ENCODE results near the gene LMO1. TPM values are rescaled to one million over a fixed set of nuclear protein-coding genes. Genes with fewer than 3 reads are reported as not detected.
A peak's percentile ranks its signal among the peaks of the same experiment; 100 is the strongest.

The LMO1 gene
- total RNA-seq, 1 donor = not detected

DNA sequence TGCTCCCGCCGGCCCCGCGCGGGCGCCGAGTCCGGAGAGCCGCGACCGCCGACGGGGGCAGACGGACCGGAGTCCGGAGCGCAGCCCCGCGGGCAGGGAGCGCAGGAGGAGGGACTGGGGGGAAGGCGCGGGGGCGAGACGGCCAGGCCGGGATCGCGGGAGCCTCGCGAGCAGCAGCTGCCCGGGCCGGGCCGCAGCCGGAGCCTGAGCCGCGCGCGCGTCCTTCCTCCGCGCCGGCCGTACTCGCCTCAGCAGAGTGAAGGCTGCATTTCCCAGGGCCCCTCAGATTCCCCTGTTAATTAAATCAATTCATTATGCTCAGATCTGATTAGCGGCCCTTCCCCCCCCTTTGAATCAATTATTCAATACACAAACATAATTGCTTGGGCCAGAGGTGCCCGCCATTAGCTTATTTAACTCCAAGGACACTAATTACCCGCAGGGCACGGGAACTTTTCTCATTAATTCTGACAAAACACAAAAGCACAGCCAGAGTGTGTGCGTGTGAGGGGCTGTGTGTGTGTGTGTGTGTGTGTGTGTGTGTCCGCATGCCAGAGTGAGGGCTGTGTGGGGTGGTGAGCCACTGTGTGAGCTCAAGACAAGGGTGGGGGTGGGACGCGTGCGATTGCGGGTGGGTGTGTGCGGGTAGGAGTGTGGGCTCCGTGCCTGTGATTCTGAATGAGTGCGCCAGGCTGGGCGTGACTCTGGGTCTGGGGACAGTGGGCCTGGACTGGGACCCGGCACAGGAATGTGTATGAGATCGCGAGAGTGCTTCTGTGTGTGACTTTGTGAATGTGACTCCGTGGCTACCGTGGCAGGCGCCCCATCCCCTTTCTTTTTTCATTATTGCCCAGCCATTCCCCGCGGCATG, 5.1 kb upstream of the LMO1 start:
- Histone ChIP-seq H3K4me2 (ENCODE audit: insufficient read depth, low read length) (peak overlapping the region; percentile 32), H3K4me1 (ENCODE audit: insufficient read depth, low read length) (no peaks in the 10 kb centered on the region), H3K4me3 (ENCODE audit: insufficient read depth, low read length) (peak overlapping the region; percentile 10), H4K20me1 (ENCODE audit: insufficient read depth, low read length) (no peaks in the 10 kb centered on the region), H3K27me3 (ENCODE audit: insufficient read depth, low read length) (peaks cover 73% of the 10 kb centered on the region), H3K27ac (ENCODE audit: low read depth, low read length) (no peak overlapping the region), H3K9me3 (ENCODE audit: low read depth, low read length) (no peaks in the 10 kb centered on the region), H3K36me3 (ENCODE audit: insufficient read depth, low read length) (no peaks in the 10 kb centered on the region), H3K79me2 (ENCODE audit: insufficient read depth, low read length) (no peaks in the 10 kb centered on the region), H2AFZ (ENCODE audit: low read length) (no peak overlapping the region)
- peak; percentile 93 for DNase-seq (ENCODE audit: insufficient read length, low spot score, missing footprints)
- TF ChIP-seq, protein P1, sequence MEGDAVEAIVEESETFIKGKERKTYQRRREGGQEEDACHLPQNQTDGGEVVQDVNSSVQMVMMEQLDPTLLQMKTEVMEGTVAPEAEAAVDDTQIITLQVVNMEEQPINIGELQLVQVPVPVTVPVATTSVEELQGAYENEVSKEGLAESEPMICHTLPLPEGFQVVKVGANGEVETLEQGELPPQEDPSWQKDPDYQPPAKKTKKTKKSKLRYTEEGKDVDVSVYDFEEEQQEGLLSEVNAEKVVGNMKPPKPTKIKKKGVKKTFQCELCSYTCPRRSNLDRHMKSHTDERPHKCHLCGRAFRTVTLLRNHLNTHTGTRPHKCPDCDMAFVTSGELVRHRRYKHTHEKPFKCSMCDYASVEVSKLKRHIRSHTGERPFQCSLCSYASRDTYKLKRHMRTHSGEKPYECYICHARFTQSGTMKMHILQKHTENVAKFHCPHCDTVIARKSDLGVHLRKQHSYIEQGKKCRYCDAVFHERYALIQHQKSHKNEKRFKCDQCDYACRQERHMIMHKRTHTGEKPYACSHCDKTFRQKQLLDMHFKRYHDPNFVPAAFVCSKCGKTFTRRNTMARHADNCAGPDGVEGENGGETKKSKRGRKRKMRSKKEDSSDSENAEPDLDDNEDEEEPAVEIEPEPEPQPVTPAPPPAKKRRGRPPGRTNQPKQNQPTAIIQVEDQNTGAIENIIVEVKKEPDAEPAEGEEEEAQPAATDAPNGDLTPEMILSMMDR (IDR thresholded peaks at IDR 0.05; ENCODE audit: extremely low read depth, low read depth, low read length) = no peak

DNA sequence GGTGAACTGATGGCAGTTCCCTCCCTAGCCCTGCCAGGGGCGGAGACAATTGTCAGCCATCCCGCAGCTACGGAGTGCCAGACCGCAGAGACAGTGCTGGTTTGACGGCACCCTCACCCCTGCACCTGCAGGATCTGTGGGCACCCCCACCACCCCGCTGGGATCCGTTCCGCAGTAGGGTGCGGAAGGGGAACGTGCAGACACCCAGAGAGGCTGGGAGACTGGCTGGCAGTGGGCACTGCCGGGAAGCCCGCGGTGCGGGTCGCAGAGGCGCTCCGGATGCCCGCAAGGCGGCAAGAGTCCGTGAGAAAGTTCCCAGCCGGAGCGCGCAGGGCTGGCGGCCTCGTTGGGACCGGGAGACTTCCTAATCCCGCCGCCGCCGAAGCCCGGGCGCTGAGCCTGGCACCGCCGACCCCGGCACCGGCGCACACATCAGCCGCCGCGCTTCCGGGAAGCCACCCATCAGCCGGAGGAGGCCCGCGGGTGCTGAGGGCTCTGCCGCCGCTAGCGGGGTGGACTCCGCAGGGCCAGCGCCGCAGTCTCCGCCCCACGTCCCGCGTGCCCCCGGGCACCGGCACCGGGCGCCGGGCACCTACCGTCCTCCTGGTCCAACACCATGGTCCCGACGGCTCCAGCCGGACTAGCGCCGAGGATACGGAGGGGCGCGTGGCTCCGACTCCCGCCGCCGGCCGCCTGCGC, 4.3 kb upstream of the LMO1 start:
- Histone ChIP-seq H2AFZ (ENCODE audit: low read length) (no peak overlapping the region), H3K4me2 (ENCODE audit: insufficient read depth, low read length) (peak overlapping the region; percentile 32), H4K20me1 (ENCODE audit: insufficient read depth, low read length) (peaks cover 3% of the 10 kb centered on the region), H3K36me3 (ENCODE audit: insufficient read depth, low read length) (no peaks in the 10 kb centered on the region), H3K27me3 (ENCODE audit: insufficient read depth, low read length) (peaks cover 79% of the 10 kb centered on the region), H3K4me3 (ENCODE audit: insufficient read depth, low read length) (peak overlapping the region; percentile 10), H3K9me3 (ENCODE audit: low read depth, low read length) (no peaks in the 10 kb centered on the region), H3K4me1 (ENCODE audit: insufficient read depth, low read length) (peaks cover 7% of the 10 kb centered on the region), H3K27ac (ENCODE audit: low read depth, low read length) (no peak overlapping the region), H3K79me2 (ENCODE audit: insufficient read depth, low read length) (no peaks in the 10 kb centered on the region)
- TF ChIP-seq, protein P1 (IDR thresholded peaks at IDR 0.05; ENCODE audit: extremely low read depth, low read depth, low read length) = no peak
- DNase-seq (ENCODE audit: insufficient read length, low spot score, missing footprints) = peak; percentile 90

DNA sequence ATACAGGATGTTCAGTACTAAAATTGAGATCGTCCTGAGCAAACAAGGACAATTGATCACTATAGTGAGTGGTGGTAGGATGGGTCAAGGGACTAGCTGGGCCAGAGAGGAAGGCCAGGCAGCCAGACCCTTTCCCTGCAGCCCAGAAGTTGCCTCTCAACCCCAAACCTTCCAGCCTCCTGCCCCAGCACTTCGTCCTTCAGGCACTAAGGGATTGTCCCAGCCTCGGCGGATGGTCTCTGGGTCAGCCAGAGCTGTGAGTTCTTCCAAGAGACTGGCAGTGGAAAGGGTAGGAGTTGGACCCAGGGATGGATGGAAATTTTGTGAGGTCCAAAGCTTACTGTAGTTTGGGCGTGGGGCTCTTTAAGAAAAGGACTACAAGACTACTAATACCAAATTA, 3.6 kb upstream of the LMO1 start:
- Histone ChIP-seq H3K27ac (ENCODE audit: low read depth, low read length) (no peak overlapping the region), H2AFZ (ENCODE audit: low read length) (no peak overlapping the region), H3K36me3 (ENCODE audit: insufficient read depth, low read length) (no peaks in the 10 kb centered on the region), H3K4me2 (ENCODE audit: insufficient read depth, low read length) (no peak overlapping the region), H3K4me1 (ENCODE audit: insufficient read depth, low read length) (peaks cover 10% of the 10 kb centered on the region), H4K20me1 (ENCODE audit: insufficient read depth, low read length) (peaks cover 3% of the 10 kb centered on the region), H3K27me3 (ENCODE audit: insufficient read depth, low read length) (peaks cover 80% of the 10 kb centered on the region), H3K79me2 (ENCODE audit: insufficient read depth, low read length) (no peaks in the 10 kb centered on the region), H3K4me3 (ENCODE audit: insufficient read depth, low read length) (no peak overlapping the region), H3K9me3 (ENCODE audit: low read depth, low read length) (no peaks in the 10 kb centered on the region)
- TF ChIP-seq, protein P1 (IDR thresholded peaks at IDR 0.05; ENCODE audit: extremely low read depth, low read depth, low read length) = no peak
- DNase-seq (ENCODE audit: insufficient read length, low spot score, missing footprints) = peak; percentile 77

Data from osteoblast (primary cell).